Lower leg skin (tissue), 4 donors: ENCODE measurements around the gene SLC36A3. TPM values are rescaled to one million over a fixed set of nuclear protein-coding genes. Genes with fewer than 3 reads are reported as not detected.

Experiments used
- DNase-seq, 2 donors: peaks; one replicate each; pipeline ENCODE4 v3.0.0-alpha.2; 2019; ENCODE audit warnings: low spot score in 2 of 2
- H3K4me3 ChIP-seq: fragments of 200-600 bp; sonication (generic); 2 replicates; pipeline ENCODE4 v1.5.1; 2017; ENCODE audit warnings: mild to moderate bottlenecking, low read depth; ENCODE audit not compliant: poor library complexity, severe bottlenecking
- CTCF ChIP-seq, 3 donors: fragments of 450-650 bp; IDR thresholded peaks; one replicate each; pipeline ENCODE4 v1.5.1; 2016; ENCODE audit warnings: antibody characterized with exemption in 3 of 3, mild to moderate bottlenecking in 3 of 3, moderate library complexity in 2 of 3
- POLR2A ChIP-seq, 2 donors: fragments of 450-650 bp; IDR thresholded peaks; one replicate each; pipeline ENCODE4 v1.6.1; 2016 to 2017; ENCODE audit warnings: antibody characterized with exemption in 2 of 2, mild to moderate bottlenecking in 1 of 2, moderate library complexity in 1 of 2
- WGBS, 2 donors: methylation state at CpG; one replicate each; pipeline ENCODE4 v1.1.5; 2018; 5-methylcytosine and 5-hydroxymethylcytosine counted together
- intact Hi-C: fragments of 100-400 bp; cut with DNase I; formaldehyde crosslinking; loops from one replicate; pipeline ENCODE4 v1.15.0; 2023; ENCODE audit warnings: low total_unique reads
- total RNA-seq, 4 donors: library from RNA; depleted of rRNA; stranded (reverse); fragments of >200 nt; gene quantifications; one replicate each; pipeline ENCODE4 v1.1.0, GENCODE V29; 2016

The SLC36A3 gene
- total RNA-seq = not detected

- no peak within 1 kb of the TSS for H3K4me3 ChIP-seq
- DNase-seq = no peak
- intact Hi-C loops = no loop called here
- no peak for TF ChIP-seq POLR2A (IDR thresholded peaks at IDR 0.05)
- no peak for TF ChIP-seq CTCF (IDR thresholded peaks at IDR 0.05)
- 78 to 87% methylated on average over 2 of the region's 2 CpGs for WGBS, 2 donors
Observed at GRCh38 chr5:151303666-151304065, at the start of gene SLC36A3. Gene SLC36A3, minus strand, starts transcription at chr5:151303766. Its CDS starts 412 bp downstream, at chr5:151303354.

GRCh38 chr5:151351671-151352070 is 48.1 kb upstream of the SLC36A3 start:
- no peak for TF ChIP-seq POLR2A (IDR thresholded peaks at IDR 0.05)
- TF ChIP-seq CTCF (IDR thresholded peaks at IDR 0.05) = no peak
- no peak for DNase-seq
- WGBS, 2 donors = 97 to 100% methylated on average over 1 of the region's 1 CpG
- H3K4me3 ChIP-seq = no peak overlapping the region
- intact Hi-C loops = no loop called here

- intact Hi-C loops = no loop called here
- H3K4me3 ChIP-seq = no peak overlapping the region
- TF ChIP-seq POLR2A (IDR thresholded peaks at IDR 0.05) = no peak
- no peak for TF ChIP-seq CTCF (IDR thresholded peaks at IDR 0.05)
- no peak for DNase-seq
- WGBS, 2 donors = 51 to 60% methylated on average over 6 of the region's 6 CpGs
Observed at GRCh38 chr5:151348789-151349188, 45.2 kb upstream of the SLC36A3 start.

GRCh38 chr5:151347369-151347768 is 43.8 kb upstream of the SLC36A3 start, which contains the start of gene SLC36A2:
Gene SLC36A2, minus strand, starts transcription at chr5:151347559. Its CDS starts 99 bp downstream, at chr5:151347460.
- 46 to 50% methylated on average over 8 of the region's 8 CpGs for WGBS, 2 donors
- TF ChIP-seq CTCF (IDR thresholded peaks at IDR 0.05) (no peak), POLR2A (IDR thresholded peaks at IDR 0.05) (no peak)
- H3K4me3 ChIP-seq = no peak within 1 kb of the TSS
- intact Hi-C loops = no loop called here
- no peak for DNase-seq

GRCh38 chr5:151345808-151346478 is 42.4 kb upstream of the SLC36A3 start:
- TF ChIP-seq POLR2A (IDR thresholded peaks at IDR 0.05) (no peak), CTCF (IDR thresholded peaks at IDR 0.05) (no peak)
- intact Hi-C loops = no loop called here
- no peak overlapping the region for H3K4me3 ChIP-seq
- no peak for DNase-seq
- WGBS, 2 donors = 29 to 36% methylated on average over 8 of the region's 8 CpGs
